Measurements from ENCODE around the gene DRC3.

GRCh38 chr17:17924131-17924856 is 48.4 kb upstream of the DRC3 start:
- TF ChIP-seq CTCF (conservative IDR thresholded peaks at IDR 0.05 in 1 of 2, IDR thresholded peaks at IDR 0.05 in 1 of 2; ENCODE audit: extremely low read depth in 1 of 2, insufficient read depth in 1 of 2, low read depth in 1 of 2, low read length in 2 of 2) (no peak), EZH2 (IDR thresholded peaks at IDR 0.05; ENCODE audit: borderline replicate concordance, low read length) (no peak)
